ENCODE measurements around the gene USP22. TPM values are rescaled to one million over a fixed set of nuclear protein-coding genes. Genes with fewer than 3 reads are reported as not detected.

USP22 gene
- total RNA-seq (100 to 1,000 TPM; 157 to 187 TPM), polyA plus RNA-seq (ENCODE audit: insufficient read length in 6 of 6) (100 to 1,000 TPM; 173 to 229 (median 212) TPM)
- long read RNA-seq, donor 1, full-length matches to known transcripts = 31 of 57 reads
- long read RNA-seq, donor 1, partial matches to known transcripts = 26 of 57 reads
- long read RNA-seq, donor 1, other reads (novel, unspliced or antisense) = 0 of 57 reads
- long read RNA-seq, donor 2, full-length matches to known transcripts = 44 of 73 reads
- long read RNA-seq, donor 2, partial matches to known transcripts = 29 of 73 reads
- long read RNA-seq, donor 2, other reads (novel, unspliced or antisense) = 0 of 73 reads
- long read RNA-seq, donor 3, full-length matches to known transcripts = 31 of 31 reads
- long read RNA-seq, donor 3, partial matches to known transcripts = 0 of 31 reads
- long read RNA-seq, donor 3, other reads (novel, unspliced or antisense) = 0 of 31 reads
- long read RNA-seq, donor 4, partial matches to known transcripts = 2 of 14 reads
- long read RNA-seq, donor 4, other reads (novel, unspliced or antisense) = 12 of 14 reads
- long read RNA-seq, donor 5, full-length matches to known transcripts = 30 of 36 reads
- long read RNA-seq, donor 5, partial matches to known transcripts = 6 of 36 reads
- long read RNA-seq, donor 5, other reads (novel, unspliced or antisense) = 0 of 36 reads
- long read RNA-seq, donor 6, full-length matches to known transcripts = 18 of 18 reads
- long read RNA-seq, donor 6, partial matches to known transcripts = 0 of 18 reads
- long read RNA-seq, donor 6, other reads (novel, unspliced or antisense) = 0 of 18 reads
- long read RNA-seq, donor 7, full-length matches to known transcripts = 8 of 8 reads
- long read RNA-seq, donor 7, partial matches to known transcripts = 0 of 8 reads
- long read RNA-seq, donor 7, other reads (novel, unspliced or antisense) = 0 of 8 reads
- long read RNA-seq, donor 8, full-length matches to known transcripts = 39 of 48 reads
- long read RNA-seq, donor 8, partial matches to known transcripts = 9 of 48 reads
- long read RNA-seq, donor 8, other reads (novel, unspliced or antisense) = 0 of 48 reads
- long read RNA-seq, donor 9 = 0 reads
- long read RNA-seq, donor 10, partial matches to known transcripts = 2 of 10 reads
- long read RNA-seq, donor 10, other reads (novel, unspliced or antisense) = 8 of 10 reads
- long read RNA-seq, donor 11 = 0 reads
- long read RNA-seq, donor 12, full-length matches to known transcripts = 26 of 26 reads
- long read RNA-seq, donor 12, partial matches to known transcripts = 0 of 26 reads
- long read RNA-seq, donor 12, other reads (novel, unspliced or antisense) = 0 of 26 reads

- Histone ChIP-seq H3K27ac (peak within 1 kb of the TSS; percentile 99 to 100), H3K4me1 (peaks cover 20 to 43% of the 10 kb centered on the region in 2 donors), H3K36me3 (peaks cover 0 to 8% of the 10 kb centered on the region in 2 donors), H3K27me3 (no peaks in the 10 kb centered on the region), H3K9me3 (no peaks in the 10 kb centered on the region), H3K4me3 (peak within 1 kb of the TSS; percentile 96 to 97)
- ATAC-seq (peak; percentile 61), DNase-seq (peak in 1 of 4 donors; percentile 97)
- intact Hi-C loops (cut with DNase I) = no loop called here
- TF ChIP-seq CTCF (IDR thresholded peaks at IDR 0.05) = no peak
These were observed at the start of gene USP22 for GRCh38 chr17:21042458-21043295. Gene USP22, minus strand, starts transcription at chr17:21043011. Its CDS starts 176 bp downstream, at chr17:21042835.

GRCh38 chr17:21090902-21091618 lies 48.2 kb upstream of the USP22 start:
- intact Hi-C loops (cut with DNase I) = no loop called here
- peaks cover 0 to 2% of the 10 kb centered on the region in 2 donors for H3K27me3 ChIP-seq
- no peaks in the 10 kb centered on the region for H3K4me1 ChIP-seq
- H3K27ac ChIP-seq = no peak overlapping the region
- no peak overlapping the region for H3K4me3 ChIP-seq
- TF ChIP-seq CTCF (IDR thresholded peaks at IDR 0.05) = no peak
- H3K36me3 ChIP-seq = no peaks in the 10 kb centered on the region
- DNase-seq (no peak), ATAC-seq (no peak)
- H3K9me3 ChIP-seq = no peaks in the 10 kb centered on the region

- DNase-seq (no peak), ATAC-seq (no peak)
- H3K4me3 ChIP-seq = no peak overlapping the region
- no peak overlapping the region for H3K27ac ChIP-seq
- H3K4me1 ChIP-seq = no peaks in the 10 kb centered on the region
- no peak for TF ChIP-seq CTCF (IDR thresholded peaks at IDR 0.05)
- H3K9me3 ChIP-seq = no peaks in the 10 kb centered on the region
- H3K36me3 ChIP-seq = no peaks in the 10 kb centered on the region
- intact Hi-C loops (cut with DNase I) = no loop called here
- peaks cover 0 to 8% of the 10 kb centered on the region in 2 donors for H3K27me3 ChIP-seq
These were observed 47.4 kb upstream of the USP22 start for GRCh38 chr17:21089933-21090901.
